GM21360 (cell line): Measurements from ENCODE around the gene AANAT.
A peak's percentile ranks its signal among the peaks of the same experiment; 100 is the strongest.

ENCODE experiments used
- ATAC-seq: cut with Tn5 transposase; IDR thresholded peaks from one replicate; pipeline ENCODE4 v1.9.1; 2021; ENCODE audit warnings: mild to moderate bottlenecking, moderate library complexity; ENCODE audit not compliant: unreplicated experiment

The AANAT gene

DNA sequence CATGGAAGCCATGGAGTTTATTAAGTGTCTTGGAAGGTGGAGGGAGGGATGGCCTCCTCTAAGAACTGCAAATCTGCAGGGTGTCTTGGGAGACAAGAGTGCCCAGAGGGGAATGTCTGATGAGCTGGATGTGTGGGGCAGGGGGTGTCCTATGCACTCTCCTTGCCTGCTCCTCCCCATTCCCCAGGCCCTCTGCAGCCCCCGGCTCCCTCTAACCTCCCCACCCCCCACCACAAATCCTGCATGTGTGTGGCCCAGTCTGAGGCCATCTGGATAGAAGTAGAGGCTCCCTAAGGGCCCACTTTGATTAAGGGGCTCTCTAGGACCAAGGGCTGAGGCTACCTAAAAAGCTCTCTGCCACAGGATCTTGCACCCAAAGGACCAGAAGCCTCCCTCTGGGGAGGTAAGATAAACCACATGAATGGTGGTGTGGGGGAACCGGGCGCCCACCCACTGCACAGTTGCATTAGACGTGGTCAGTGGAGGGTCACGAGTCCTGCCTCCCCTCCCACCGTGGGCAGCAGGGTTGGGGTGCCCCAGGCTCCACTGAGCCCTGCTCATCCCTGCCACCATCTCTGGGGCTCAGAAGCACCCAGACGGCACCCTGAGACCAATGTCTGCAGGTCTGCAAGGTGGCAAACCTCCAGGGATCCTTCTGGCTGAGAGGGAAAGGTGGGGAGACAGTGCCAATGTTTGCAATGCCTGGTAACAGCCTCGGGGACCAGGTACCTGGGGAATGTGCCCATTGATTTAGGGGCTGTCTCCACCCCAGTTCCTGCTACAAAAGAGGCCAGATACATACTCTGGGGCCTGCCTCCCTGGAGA, 618 bp downstream of the AANAT start:
- ATAC-seq: no peak

DNA sequence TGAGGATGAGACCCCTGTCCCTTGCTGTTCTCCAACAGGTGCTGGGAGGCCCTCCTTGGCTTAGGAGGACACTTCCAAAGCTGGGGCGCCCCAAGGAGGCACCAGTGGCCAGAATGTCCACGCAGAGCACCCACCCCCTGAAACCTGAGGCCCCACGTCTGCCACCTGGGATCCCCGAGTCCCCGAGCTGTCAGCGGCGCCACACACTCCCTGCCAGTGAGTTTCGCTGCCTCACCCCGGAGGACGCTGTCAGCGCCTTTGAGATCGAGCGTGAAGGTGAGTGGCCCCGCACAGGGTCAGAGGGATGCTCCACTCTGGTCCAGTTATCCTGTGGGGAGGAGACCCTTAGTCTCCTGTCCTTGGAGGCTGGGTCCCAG, 1.2 kb downstream of the AANAT start:
- no peak for ATAC-seq

DNA sequence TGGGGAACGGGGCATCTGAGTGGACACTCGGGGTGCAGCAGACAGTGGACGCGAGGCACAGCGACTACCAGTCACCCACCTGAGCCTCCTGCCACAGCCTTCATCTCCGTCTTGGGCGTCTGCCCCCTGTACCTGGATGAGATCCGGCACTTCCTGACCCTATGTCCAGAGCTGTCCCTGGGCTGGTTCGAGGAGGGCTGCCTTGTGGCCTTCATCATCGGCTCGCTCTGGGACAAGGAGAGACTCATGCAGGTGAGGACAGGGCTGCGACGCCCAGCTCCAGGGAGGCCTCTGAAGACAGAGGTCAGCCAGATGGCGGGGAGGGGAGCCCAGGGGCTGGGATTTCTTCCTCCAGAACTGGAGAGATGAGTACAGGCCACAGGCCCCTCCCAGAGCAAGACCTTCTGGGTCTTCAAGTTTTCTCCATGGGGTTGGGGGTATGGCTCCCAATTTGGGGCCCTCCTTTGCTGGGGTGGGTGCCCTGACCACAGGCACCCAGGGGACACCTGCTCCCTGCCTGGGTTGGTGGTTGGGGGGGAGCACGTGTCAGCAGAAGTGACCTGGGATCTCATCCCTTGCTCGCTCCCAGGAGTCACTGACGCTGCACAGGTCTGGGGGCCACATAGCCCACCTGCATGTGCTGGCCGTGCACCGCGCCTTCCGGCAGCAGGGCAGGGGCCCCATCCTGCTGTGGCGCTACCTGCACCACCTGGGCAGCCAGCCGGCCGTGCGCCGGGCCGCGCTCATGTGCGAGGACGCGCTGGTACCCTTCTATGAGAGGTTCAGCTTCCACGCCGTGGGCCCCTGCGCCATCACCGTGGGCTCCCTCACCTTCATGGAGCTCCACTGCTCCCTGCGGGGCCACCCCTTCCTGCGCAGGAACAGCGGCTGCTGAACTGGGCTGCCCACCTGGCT, 1.9 kb downstream of the AANAT start:
- no peak for ATAC-seq

DNA sequence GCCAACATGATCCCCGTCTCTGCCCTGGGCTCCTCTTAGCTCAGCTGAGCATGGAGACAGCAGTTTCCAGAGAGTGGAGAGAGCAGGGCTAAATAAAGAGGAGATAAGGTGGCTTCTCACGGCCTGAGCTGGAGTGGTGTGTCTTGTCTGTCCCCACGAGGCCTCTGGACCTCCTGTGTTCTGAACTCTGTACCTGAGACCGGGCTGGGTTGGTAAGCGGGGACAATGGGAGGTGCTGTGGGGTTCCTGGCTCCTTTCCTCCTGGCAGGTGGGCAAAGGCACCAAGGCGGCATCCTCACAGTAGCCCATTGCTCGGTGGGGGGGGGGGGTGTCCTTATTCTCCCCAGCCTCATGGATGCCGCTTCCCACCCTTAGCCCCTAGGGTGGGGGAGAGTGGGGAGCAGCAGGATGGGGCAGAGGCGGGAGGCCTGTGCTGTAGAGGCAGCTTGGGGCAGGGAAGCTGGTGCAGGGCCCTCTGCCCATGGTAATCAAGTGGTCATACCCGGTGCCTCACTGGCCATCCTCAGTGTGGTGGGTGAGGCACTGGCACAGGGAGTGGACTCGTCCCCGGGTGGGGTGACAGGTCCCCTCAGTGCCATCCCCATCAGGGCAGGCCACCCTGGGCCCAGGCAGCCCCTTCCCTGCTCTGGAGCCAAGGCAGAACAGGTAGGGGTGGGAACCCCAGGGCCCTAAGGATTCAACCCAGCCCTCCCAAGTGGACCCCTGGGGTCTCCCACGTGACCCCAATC, 2.8 kb downstream of the AANAT start:
- ATAC-seq: no peak

DNA sequence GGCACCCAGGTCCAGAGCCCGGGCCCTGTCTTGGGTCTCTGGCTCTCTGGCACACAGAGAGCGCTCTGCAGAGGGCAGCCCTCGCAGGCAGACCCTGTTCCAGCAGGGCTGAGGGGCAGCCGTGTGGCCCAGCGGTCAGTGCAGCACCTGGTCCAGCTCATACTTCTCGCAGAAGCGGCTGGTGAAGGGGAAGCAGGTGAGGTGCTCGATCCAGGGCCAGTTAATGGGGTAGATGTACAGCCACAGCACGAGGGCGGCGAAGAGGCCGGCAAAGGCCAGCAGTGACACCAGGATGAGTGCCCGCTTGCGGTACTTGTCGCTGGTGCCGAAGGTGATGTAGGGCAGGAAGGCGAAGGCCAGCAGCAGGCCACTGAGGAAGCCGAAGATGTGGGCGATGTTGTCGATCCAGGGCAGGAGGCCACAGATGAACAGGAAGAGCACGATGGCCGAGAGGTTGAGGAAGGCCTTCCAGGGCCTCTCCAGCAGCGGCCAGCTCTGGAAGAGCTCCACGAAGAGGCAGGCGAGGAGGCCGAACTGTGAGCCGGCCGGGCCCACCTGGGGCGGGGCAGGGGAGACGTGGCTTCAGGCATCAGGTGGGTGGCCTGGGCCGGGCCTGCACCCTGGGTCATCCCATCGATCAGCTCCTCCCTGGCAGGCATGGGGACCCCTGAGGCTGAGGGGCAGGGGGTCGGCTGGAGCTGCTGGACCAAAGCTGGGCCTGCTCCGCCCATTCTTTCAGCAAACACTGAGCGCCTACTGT, 4.3 kb downstream of the AANAT start:
- no peak for ATAC-seq

DNA sequence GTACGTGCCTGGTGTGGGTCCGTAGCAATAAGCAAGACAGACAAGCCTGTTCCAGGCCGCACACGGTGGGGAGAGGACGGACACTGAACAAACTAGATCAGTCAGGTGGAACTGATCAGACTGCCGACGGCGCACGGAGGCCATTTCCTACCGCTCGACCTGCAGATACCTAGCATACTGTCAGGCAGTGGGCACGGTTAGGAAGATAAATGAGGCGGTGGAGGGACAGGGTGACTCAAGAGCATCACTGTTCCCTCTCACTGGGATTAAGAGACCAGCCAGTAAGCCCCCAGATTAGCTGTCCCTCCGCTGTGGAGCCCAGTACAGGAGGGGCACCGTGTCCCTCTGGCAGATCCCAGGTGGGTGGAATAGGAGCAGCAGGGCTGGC, 4.8 kb downstream of the AANAT start:
- ATAC-seq: no peak

DNA sequence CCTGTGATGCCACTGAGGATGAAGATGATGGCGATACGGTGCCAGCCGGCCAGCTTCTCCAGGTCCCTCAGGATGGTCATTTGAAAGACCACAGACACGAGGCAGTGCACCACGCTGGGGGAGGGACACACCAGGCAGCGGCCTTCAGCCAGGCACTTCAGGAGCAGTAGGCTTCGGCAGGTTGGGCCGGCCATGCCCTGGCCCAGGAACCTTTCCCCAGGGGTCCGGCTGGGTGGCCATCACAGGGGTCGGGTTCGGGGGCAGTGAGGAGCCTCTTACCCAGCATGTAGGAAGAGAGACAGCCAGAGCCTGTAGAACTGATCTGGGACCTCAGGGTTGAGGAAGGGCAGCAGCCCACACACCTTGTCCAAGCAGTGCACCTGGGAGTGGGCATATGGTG, 5.3 kb downstream of the AANAT start:
- ATAC-seq: no peak

DNA sequence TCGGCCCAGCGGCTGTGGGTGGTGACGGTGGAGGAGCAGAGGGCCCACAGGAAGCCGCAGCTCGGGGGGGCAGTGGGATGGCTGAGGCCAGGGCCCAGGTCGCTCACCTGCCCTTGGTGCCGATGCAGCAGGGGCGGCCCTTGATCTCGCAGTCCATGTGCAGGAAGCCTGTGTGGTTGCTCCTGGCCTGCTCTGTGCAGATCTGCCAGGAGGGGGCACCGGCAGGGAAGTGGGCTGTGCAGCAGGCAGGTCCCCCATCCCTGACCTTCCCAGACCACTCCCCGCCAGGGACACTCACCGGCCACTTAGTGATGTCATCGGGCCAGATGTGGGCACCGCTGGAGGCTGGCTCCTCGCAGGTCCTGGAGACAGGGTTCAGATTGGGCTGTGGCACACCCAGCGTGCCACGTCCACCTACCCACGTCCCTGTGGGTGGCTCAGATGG, 6.2 kb downstream of the AANAT start:
- no peak for ATAC-seq

DNA sequence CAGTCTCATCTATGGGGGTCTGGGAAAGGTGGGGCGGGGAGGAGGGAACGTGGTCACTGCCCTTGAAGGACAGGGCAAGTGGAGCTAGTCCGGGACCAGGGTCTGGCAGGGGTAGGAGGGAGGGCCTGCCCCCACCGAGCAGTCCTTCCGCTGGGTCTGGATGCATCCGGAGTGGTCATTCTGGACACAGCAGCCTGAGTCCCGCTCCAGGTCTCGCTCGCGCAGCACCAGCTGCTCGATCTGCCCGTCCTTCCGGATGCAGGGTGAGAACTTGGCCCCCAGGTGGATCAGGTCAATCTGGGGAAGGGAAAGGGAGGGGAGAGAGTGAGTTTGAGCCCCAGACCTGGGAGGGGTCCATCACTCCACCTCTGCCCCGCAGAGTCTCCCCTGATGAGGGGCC, 6.8 kb downstream of the AANAT start:
- ATAC-seq: no peak

DNA sequence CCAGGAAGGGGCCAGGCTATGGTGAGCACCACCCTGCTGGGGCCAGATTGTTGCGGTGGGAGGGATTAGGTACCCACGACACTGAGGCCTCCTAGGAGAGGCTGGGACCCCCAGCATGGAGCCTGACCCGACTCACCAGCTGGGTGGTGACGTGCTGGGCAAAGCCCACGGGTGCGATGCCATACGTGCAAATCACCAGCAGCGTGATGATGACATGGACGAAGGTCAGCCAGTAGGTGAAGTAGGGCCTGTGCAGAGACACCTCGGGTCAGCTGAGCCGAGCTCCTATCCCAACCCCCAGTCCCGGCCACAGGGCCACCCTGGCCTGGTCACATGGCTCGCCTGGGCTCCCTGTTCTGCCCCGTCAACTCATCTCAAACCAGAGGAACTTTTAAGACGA, 7.5 kb downstream of the AANAT start:
- no peak for ATAC-seq

DNA sequence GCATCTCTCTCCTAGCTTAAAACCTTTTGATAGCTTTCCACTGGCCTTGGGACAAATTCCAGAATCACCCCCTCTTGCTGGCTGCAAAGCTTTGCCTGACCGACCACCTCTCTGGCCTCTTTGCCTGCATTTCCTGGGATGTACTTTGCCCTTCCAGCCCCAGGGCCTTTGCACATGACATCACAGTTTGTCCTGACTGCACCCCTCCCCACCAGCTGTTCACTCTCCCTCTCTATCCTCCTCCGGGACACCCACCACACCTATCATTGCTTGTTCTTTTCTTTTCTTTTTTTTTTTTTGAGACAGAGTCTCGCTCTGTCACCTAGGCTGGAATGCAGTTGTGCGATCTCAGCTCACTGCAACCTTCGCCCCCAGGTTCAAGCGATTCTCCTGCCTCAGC, 7.9 kb downstream of the AANAT start:
- ATAC-seq: no peak

DNA sequence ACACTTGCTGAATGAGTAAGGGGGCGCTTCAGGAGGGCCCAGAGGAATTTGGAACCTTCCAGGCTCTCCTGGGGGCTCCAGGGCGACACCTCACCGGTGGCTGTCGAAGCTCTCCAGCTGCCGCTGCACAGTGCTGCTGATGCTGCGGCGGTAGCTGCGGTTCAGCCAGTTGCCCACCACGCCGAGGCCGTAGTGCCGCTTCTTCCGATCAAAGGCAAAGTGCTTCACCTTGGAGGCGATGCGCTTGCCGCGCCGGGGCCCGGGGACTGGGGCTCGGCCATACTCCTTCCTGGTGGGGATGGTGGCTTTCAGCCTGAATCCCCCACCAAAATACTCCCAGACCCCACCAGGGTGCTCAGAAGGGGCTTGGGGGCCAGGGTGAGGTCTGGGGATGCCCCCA, 9.3 kb downstream of the AANAT start:
- no peak for ATAC-seq

DNA sequence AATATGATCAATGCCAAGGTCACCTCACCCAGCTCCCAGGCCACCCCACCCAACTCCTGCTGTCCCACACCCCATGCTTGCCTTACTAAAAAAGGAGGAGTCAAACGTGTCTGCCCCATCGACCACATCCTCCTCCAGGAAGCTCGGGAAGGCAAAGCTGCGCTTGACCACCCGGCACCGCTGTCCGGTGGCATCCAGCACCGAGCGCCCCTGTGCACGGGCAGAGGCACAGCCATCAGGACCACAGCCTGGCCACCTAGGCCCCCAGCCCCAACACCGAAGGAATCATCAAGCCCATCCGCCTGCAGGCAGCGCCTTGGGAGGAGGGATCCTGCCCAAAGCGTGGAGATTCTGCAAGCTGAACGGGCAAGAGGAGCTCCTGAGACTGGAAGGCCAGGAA, 10.2 kb downstream of the AANAT start:
- no peak for ATAC-seq

DNA sequence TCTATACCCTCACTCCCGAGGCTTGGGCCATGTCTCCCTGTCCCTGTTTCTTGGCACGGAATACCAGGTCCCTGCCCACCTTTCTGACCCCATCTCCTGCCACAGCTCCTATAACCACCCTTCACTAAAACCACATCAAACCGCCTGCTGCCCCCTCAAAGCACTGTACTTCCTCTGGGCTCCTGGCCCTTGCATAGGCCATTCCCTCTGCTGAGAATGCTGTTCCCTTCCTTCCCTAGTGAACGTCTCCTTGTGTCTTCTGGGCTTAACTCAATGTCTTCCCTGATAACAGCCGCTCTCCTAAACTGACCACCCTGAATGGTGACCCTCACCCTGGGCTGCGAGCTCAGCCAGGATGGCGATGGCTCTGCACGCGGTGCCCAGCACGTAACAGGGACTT, 10.7 kb downstream of the AANAT start:
- ATAC-seq: no peak

DNA sequence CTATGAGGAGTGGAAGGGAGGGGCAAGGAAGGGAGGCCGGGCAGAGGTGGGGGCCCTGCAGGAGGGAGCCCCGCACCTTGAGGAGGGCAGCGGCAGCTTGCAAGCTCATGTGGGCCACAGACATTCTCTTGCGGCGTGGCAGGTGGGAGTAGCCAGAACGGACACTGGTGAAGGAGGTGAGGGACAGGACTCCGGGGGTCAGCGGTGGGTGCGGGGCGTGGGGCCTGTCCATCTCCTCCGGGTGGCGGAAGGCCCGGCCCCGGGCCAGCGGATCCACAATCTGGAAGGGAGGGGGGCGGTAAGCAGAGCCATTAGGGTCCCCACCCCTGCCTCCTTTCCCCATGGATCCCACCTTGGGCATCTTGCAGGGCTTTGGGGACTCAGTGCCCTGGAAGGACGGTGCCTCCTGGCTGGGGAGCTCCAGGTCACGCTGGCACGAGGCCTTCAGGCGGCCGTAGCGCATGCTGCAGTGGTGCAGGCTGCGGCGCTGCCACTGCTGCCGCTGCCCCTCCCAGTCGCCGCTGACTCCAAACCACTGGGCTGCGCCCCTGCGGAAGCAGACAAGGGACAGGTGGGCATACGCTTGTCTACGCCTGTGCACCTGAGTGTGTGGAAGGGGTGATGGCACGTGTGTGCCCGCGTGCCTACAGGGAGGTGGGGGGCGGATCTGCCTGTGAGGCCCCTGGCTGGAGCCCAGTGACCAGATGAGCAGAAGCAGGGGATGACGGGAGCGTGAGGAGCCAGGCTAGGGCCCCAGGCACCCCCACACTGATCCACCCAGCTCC, 11.5 kb downstream of the AANAT start:
- no peak for ATAC-seq

DNA sequence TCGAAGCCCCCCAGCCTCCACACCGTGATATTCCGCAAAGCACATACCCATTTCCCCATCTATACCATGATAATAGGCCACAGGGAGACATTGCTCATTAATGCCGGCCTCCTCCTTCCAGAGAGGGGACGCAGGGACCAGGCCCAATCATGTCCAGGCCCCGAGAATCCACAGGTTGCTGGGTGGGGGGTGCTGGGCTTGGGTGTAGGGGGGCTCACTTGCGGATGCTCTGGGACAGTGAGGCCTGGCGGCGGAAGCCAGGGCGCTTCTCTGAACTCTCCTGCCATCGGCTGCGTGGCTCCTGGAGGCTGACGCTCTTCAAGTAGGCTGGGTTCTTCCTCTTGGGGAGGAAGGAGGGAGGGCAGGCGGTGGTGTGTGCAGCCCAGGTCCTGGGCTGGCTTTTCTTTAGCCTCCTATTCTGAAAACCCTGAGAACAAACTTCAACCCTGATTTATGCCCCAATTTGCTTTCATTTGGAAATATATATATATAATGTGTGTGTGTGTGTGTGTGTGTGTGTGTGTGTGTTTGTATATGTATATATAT, 12.2 kb downstream of the AANAT start:
- no peak for ATAC-seq

DNA sequence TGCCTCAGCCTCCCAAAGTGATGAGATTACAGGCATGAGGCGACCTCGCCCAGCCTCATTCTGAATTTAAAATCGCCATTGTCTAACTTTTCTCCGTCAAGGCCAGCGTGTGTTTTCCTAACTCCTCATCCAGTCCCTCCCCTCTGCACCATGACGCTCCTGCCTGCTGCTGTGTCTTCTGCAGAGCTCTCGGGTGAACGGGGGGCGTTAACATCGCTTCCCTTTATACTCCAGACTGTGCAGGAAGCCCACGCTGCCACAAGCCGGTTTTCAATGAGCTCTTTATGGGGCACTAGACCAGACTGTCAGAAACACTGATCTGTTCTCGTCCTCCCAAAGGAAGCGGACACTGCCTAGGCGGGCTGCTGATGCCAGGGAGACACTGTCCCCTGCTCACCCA, 13.2 kb downstream of the AANAT start:
- no peak for ATAC-seq

DNA sequence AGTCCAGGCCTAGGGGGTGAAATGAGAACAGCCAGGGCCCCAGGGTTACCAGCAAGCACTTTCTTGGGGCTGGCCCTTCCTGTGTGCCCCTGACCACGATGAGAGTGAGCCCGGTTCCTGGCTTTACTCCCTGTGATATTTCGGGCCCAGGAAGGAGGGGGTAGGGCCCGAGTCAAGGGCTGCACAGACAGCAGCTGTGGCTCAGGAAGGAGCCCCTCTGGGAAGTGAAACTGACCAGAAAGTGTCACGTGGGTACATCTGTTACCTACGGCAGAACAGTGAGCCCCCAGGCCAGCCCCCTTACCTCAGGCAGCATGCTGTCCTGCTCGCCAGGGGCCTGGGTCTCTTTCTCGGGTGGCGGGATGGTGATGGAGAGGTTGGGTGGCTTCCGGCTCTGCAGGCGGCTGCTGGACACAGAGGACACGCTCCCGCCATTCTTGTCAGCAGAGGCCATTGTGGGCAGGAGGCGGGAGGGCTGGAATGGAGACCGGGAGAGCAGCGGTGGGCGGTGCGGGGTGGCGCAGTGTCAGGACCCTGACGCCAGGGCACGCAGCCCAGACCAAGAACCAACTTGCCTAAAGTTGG, 13.8 kb downstream of the AANAT start:
- ATAC-seq: peak; percentile 62

DNA sequence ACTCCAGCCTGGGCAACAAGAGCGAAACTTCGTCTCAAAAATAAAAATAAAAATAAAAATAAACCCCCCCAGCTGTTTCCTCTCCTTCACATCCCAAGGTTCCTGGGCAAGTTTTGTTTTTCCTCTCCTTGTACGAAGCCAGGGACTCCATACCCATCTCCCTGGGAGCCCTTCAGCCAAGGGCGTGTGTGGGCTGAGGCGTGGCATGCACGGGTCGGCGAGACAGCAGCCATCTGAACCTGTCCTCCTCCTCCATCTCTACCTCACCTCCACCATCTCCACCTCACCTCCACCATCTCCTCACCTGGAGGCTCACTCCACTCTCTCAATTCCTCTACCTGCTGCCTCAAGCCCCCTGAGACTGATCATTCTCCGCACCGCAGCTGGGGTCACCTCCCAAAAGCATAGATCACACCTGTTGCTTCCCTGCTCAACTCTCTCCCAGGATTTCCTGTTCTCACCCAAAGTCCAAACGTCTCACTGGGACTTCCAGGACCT, 16.9 kb downstream of the AANAT start:
- no peak for ATAC-seq
